MM.1S (cell line): ENCODE data around the gene DDN.

Source experiments
- DNase-seq: peaks from one replicate; pipeline ENCODE4 v3.0.0-alpha.2; 2015
- H2AFZ ChIP-seq: fragments of 300-600 bp; sonication (generic); 2 replicates; pipeline ENCODE4 v1.6.0; 2016; ENCODE audit warnings: antibody characterized with exemption, low read length
- H3F3A ChIP-seq: fragments of 300-600 bp; sonication (generic); 2 replicates; pipeline ENCODE4 v1.6.1; 2016; ENCODE audit warnings: mild to moderate bottlenecking, antibody characterized with exemption, low read length, moderate library complexity, mixed read lengths; ENCODE audit not compliant: insufficient read depth
- H3K27ac ChIP-seq: fragments of 300-600 bp; sonication (generic); 2 replicates; pipeline ENCODE4 v1.5.1; 2016; ENCODE audit warnings: mild to moderate bottlenecking, low read length
- H3K27me3 ChIP-seq: fragments of 300-600 bp; sonication (generic); replicated peaks from 2 replicates; pipeline ENCODE4 v1.6.0; 2016; ENCODE audit warnings: low read length; ENCODE audit not compliant: insufficient read depth
- H3K36me3 ChIP-seq: fragments of 300-600 bp; sonication (generic); replicated peaks from 2 replicates; pipeline ENCODE4 v1.6.1; 2016; ENCODE audit warnings: mild to moderate bottlenecking, low read length, mixed read lengths; ENCODE audit not compliant: insufficient read depth
- H3K4me1 ChIP-seq: fragments of 300-600 bp; sonication (generic); 2 replicates; pipeline ENCODE4 v1.6.1; 2016; ENCODE audit warnings: low read length, mixed read lengths
- H3K4me2 ChIP-seq: fragments of 300-600 bp; sonication (generic); 2 replicates; pipeline ENCODE4 v1.6.0; 2016; ENCODE audit warnings: low read depth, low read length
- H3K4me3 ChIP-seq: fragments of 300-600 bp; sonication (generic); 2 replicates; pipeline ENCODE4 v1.5.1; 2016; ENCODE audit warnings: low read length, mixed read lengths
- H3K79me2 ChIP-seq: fragments of 300-600 bp; sonication (generic); 2 replicates; pipeline ENCODE4 v1.6.1; 2016; ENCODE audit warnings: mixed run types, low read length, mixed read lengths
- H3K9ac ChIP-seq: fragments of 300-600 bp; sonication (generic); 2 replicates; pipeline ENCODE4 v1.6.1; 2016; ENCODE audit warnings: low read length, mixed read lengths
- H3K9me2 ChIP-seq: fragments of 300-600 bp; sonication (generic); replicated peaks from 2 replicates; pipeline ENCODE4 v1.6.1; 2016; ENCODE audit warnings: mild to moderate bottlenecking, low read length, mixed read lengths; ENCODE audit not compliant: insufficient read depth
- H3K9me3 ChIP-seq: fragments of 300-600 bp; sonication (generic); replicated peaks from 2 replicates; pipeline ENCODE4 v1.6.1; 2016; ENCODE audit warnings: mild to moderate bottlenecking, low read length, mixed read lengths; ENCODE audit not compliant: insufficient read depth
- H4K20me1 ChIP-seq: fragments of 300-600 bp; sonication (generic); 2 replicates; pipeline ENCODE4 v1.6.1; 2016; ENCODE audit warnings: mild to moderate bottlenecking, low read length, moderate library complexity, mixed read lengths; ENCODE audit not compliant: insufficient read depth
- EZH2 ChIP-seq: fragments of 300-600 bp; sonication (generic); optimal IDR thresholded peaks from 2 replicates; pipeline ENCODE3; 2017; ENCODE audit warnings: low read depth, mild to moderate bottlenecking, antibody characterized with exemption, low read length, mixed read lengths
- EZH2phosphoT487 ChIP-seq: fragments of 300-600 bp; sonication (generic); IDR thresholded peaks from 2 replicates; pipeline ENCODE4 v1.6.1; 2018; ENCODE audit warnings: antibody characterized with exemption, low read length
- TF ChIP-seq, protein P1 (sequence below): fragments of 300-600 bp; sonication (generic); IDR thresholded peaks from 2 replicates; pipeline ENCODE4 v1.5.1; 2016; ENCODE audit warnings: antibody characterized with exemption, low read length, mixed read lengths

Gene DDN

GRCh38 chr12:48999371-49000131, at the start of gene DDN:
Gene DDN, minus strand, starts transcription at chr12:48999375. Its CDS starts 88 bp downstream, at chr12:48999287.
- H3K27me3 ChIP-seq, result peaks cover 15% of the 10 kb centered on the region
- no peaks in the 10 kb centered on the region for H3K36me3 ChIP-seq
- H3K4me1 ChIP-seq, result peaks cover 8% of the 10 kb centered on the region
- peak within 1 kb of the TSS; percentile 14; the same call in 1 of the 2 replicates for H3K27ac ChIP-seq
- no peaks in the 10 kb centered on the region for H3K79me2 ChIP-seq
- peaks cover 13% of the 10 kb centered on the region; the same call in 1 of the 2 replicates for H3F3A ChIP-seq
- H3K9ac ChIP-seq, result peak within 1 kb of the TSS; percentile 67
- H2AFZ ChIP-seq, result peak within 1 kb of the TSS; percentile 86
- peak within 1 kb of the TSS; percentile 76 for H3K4me3 ChIP-seq
- H4K20me1 ChIP-seq, result no peaks in the 10 kb centered on the region
- peak; percentile 78 for DNase-seq
- no peaks in the 10 kb centered on the region for H3K9me3 ChIP-seq
- TF ChIP-seq, protein P1, sequence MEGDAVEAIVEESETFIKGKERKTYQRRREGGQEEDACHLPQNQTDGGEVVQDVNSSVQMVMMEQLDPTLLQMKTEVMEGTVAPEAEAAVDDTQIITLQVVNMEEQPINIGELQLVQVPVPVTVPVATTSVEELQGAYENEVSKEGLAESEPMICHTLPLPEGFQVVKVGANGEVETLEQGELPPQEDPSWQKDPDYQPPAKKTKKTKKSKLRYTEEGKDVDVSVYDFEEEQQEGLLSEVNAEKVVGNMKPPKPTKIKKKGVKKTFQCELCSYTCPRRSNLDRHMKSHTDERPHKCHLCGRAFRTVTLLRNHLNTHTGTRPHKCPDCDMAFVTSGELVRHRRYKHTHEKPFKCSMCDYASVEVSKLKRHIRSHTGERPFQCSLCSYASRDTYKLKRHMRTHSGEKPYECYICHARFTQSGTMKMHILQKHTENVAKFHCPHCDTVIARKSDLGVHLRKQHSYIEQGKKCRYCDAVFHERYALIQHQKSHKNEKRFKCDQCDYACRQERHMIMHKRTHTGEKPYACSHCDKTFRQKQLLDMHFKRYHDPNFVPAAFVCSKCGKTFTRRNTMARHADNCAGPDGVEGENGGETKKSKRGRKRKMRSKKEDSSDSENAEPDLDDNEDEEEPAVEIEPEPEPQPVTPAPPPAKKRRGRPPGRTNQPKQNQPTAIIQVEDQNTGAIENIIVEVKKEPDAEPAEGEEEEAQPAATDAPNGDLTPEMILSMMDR, result peak; percentile 11; the same call in 1 of the 2 replicates
- TF ChIP-seq EZH2phosphoT487, result no peak
- no peak for TF ChIP-seq EZH2
- peak within 1 kb of the TSS; percentile 100 for H3K4me2 ChIP-seq
- H3K9me2 ChIP-seq, result no peaks in the 10 kb centered on the region

DNA sequence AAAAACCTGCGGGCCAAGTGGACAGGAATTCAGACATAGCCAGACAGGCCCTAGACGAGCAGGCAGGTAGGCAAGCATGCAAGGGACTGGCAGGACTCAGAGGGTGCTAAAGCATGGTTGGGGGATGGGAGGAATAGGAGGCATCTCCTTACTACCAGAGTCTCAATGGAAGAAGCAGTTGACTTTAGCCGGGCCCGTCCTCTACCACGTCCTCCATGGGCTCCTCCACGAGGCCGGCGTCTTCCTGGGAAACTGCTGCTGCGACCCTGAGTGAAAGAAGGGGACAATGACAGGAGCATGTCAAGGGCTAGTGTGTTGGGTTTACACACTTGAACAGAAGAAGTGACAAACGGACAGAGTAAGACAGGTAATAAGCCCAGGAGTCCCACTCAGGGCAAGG, 49.8 kb upstream of the DDN start:
- H3K9me3 ChIP-seq, result no peaks in the 10 kb centered on the region
- no peak overlapping the region for H3K9ac ChIP-seq
- H3K4me3 ChIP-seq, result no peak overlapping the region
- TF ChIP-seq, protein P1, result no peak
- TF ChIP-seq EZH2 (no peak), EZH2phosphoT487 (no peak)
- no peaks in the 10 kb centered on the region for H3F3A ChIP-seq
- no peak overlapping the region for H3K4me2 ChIP-seq
- H3K79me2 ChIP-seq, result peaks cover 11% of the 10 kb centered on the region
- no peak overlapping the region for H2AFZ ChIP-seq
- no peaks in the 10 kb centered on the region for H4K20me1 ChIP-seq
- peaks cover 9% of the 10 kb centered on the region; the same call in 1 of the 2 replicates for H3K36me3 ChIP-seq
- H3K9me2 ChIP-seq, result no peaks in the 10 kb centered on the region
- H3K27ac ChIP-seq, result no peak overlapping the region
- no peaks in the 10 kb centered on the region for H3K27me3 ChIP-seq
- DNase-seq, result no peak
- no peaks in the 10 kb centered on the region for H3K4me1 ChIP-seq

- H3K9me2 ChIP-seq, result no peaks in the 10 kb centered on the region
- H4K20me1 ChIP-seq, result no peaks in the 10 kb centered on the region
- no peaks in the 10 kb centered on the region for H3K9me3 ChIP-seq
- H3K36me3 ChIP-seq, result no peaks in the 10 kb centered on the region; the same call in 1 of the 2 replicates
- H3F3A ChIP-seq, result no peaks in the 10 kb centered on the region
- TF ChIP-seq, protein P1, result no peak
- TF ChIP-seq EZH2phosphoT487, result no peak
- no peak for TF ChIP-seq EZH2
- H3K27ac ChIP-seq, result no peak overlapping the region
- H3K79me2 ChIP-seq, result no peaks in the 10 kb centered on the region; the same call in 1 of the 2 replicates
- H3K9ac ChIP-seq, result no peak overlapping the region
- H3K4me1 ChIP-seq, result no peaks in the 10 kb centered on the region
- H3K4me2 ChIP-seq, result no peak overlapping the region
- no peaks in the 10 kb centered on the region for H3K27me3 ChIP-seq
- DNase-seq, result no peak
- no peak overlapping the region for H3K4me3 ChIP-seq
- H2AFZ ChIP-seq, result no peak overlapping the region
Observed at GRCh38 chr12:49046129-49046895, 47.1 kb upstream of the DDN start.
